ENCODE measurements around the gene TOR4A.

DNA sequence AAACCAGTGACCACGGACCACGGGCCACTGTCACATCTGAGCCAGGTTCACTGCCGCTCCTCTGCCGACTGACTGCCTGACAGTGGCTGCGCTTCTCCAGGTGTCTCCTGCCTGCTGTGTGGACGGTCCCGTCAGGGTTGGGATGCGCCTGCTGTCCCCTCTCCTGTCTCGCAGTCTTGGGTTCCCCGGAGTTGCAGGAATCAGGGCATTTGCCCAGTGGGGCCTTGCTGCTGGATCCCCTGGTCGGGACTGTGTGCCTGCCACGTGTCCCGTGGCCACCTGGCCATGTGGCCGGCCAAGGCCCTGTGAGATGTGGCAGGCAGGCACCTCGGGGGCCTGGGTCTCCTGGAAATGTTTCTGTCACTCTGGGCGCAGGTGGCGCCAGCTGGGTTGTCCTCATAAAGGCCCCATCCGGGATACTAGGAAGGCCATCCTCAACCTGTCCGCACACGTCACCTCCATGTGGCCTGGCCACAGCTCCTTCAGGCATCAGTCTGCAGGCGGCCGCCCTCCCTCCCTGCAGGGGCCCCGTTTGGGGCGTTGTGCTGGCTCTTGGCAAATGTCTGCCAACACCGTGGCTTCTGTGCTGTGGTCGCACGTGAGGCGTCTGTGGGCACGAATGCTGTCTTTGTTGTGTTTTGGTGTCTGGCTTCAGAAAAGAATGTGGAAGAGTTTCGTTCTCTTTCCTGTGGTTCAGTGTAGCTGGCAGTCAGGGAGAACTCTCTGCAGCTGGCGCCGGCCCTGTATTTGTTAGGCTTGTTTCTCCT is 6.4 kb upstream of the TOR4A start:
- TF ChIP-seq, protein P1, sequence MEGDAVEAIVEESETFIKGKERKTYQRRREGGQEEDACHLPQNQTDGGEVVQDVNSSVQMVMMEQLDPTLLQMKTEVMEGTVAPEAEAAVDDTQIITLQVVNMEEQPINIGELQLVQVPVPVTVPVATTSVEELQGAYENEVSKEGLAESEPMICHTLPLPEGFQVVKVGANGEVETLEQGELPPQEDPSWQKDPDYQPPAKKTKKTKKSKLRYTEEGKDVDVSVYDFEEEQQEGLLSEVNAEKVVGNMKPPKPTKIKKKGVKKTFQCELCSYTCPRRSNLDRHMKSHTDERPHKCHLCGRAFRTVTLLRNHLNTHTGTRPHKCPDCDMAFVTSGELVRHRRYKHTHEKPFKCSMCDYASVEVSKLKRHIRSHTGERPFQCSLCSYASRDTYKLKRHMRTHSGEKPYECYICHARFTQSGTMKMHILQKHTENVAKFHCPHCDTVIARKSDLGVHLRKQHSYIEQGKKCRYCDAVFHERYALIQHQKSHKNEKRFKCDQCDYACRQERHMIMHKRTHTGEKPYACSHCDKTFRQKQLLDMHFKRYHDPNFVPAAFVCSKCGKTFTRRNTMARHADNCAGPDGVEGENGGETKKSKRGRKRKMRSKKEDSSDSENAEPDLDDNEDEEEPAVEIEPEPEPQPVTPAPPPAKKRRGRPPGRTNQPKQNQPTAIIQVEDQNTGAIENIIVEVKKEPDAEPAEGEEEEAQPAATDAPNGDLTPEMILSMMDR (conservative IDR thresholded peaks at IDR 0.05; ENCODE audit: low read length) = no peak
- TF ChIP-seq EZH2phosphoT487 (IDR thresholded peaks at IDR 0.05; ENCODE audit: borderline replicate concordance, low read depth, low read length) = no peak
